Stimulated activated CD8-positive, alpha-beta memory T cell treated with anti-CD3 and anti-CD28 coated beads, Interleukin-7, amount 100 ng/mL, for 24 hours (primary cell): ENCODE data around the gene ERBIN.
"Not testable (repeated sequence)": the region's sequence is repeated elsewhere in the genome, so short reads cannot be mapped to it uniquely, and the experiment has no call there.

Source experiments
- DNase-seq: peaks from one replicate; pipeline ENCODE4 v3.0.0-alpha.2; 2020; ENCODE audit warnings: low read depth

Gene ERBIN

DNA sequence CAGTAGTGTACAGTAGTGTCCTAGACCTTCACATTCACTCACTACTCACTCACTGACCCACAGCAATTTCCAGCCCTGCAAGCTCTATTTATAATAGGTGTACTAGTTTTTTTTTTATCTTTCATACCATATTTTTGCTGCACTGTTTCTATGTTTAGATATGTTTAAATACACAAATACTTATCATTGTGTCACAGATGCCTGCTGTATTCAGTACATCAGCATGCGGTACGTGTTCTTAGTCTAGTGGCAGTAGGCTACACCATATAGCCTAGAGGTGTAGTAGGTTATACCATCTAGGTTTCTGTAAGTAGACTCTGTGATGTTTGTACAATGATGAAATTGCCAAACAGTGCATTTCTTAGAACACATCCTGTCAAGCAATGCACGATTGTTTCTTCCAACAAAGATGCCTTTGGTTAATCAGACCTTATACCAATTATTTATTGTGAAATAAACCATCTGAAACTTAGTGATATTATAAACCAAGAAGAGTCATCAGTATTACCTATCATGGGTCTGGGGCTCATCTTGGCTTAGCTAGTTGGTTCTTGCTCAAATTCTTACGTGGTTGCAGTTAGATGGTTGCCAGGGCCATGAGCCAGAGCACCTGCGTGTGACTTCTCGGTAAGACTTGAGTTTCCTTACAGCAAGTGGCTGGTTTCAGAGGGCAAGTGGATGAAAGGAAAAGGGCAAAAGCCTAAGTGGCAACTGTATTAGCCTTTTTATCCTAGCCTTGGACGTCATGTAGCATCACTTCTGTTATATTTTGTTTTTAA is 41.1 kb downstream of the ERBIN start:
- no peak for DNase-seq

DNA sequence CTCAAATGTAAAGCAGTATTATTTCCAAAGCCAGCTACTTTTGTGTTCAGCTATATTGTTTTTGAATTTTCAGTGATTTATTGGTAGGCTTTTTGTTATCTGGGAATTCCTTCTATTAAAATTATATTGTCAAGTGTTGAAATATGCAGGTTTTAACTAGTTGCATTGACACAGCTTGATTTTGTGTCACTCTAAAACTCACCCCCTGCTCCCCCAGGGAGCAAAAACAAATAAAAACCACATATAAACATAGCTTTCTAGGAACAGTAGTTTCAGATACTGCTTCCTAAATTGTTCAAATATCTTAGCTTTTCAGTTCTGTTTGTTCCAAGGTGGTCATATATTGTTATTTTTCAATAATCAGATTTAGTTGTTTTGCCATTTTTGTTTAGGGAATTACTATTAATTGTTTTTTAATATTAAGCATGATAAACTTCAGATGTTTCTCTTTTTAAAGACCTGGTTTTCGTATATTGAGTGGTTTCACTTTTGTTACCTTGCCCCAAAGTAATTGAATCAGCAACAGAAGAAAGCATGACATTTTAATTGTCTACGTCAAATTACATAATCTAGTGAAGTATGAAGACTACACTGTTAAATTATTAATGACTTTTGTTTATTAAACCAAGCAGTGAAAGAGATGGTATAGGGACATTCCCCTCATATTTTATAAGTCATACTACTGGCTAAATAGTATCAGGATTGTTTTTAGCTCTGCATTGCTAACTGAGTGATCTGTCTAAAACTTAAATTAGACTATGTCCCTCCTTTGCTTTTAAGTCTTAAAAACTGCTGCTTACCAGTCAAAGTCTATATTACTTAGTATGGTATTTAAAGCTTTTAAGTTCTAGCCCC is 43.4 kb downstream of the ERBIN start:
- DNase-seq: no peak

DNA sequence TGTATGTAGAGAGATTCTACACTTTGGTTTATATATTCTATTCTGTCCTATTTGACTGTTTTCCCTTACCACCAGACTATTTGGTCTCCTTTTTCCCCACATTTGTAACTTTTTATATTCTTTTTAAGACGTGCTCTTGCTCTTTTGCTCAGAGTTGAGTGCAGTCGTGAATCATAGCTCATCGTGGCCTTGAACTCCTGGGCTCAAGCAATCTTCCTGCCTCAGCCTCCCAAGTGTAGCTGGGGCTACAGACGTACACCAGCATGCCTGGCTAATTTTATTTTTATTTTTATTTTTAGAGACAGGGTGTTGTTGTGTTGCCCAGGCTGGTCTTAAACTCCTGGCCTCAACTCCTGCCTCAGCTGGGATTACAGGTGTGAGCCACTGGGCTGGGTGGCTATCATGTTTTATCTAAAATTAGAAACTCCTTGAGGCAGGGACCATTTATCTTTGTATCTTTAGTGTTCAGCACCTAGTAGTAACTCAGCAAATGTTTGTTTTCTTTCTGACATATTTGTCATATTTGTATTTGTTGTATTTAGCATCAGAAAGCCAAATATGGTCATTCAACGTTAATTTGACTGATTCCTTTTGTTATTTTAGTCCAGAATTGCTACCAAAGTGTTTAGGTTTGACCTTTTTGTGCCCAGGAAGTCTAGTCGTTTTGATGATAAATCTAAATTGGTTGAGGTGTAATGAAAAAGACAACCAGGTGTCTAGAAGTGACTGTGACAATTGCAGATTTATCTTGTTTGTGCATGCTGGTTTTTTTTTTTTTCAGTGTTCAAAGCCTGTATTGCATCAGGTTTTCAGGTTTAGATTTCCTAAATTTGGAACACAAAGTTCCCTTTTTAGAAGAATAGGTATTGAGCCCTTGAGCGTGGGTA is 44.3 kb downstream of the ERBIN start:
- DNase-seq: no peak

DNA sequence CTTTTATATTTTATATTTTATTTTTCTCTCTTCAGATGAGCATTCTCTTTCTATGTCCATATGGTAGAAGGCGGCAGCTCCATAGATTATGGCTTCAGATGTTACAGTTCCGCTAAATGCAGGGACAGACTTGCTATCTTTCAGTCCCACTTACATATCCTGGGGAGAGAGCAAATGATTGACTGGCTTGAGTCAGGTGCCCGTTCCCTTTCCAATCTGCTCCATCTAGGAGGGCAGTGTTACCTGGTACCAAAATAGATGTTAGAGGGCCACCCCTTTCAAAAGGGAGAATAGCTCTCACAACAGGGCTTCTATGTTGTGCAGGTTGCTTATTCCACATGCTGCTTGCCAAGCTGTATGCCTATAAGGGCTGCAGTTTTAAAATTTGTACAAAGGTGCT is 45.3 kb downstream of the ERBIN start:
- DNase-seq: no peak

DNA sequence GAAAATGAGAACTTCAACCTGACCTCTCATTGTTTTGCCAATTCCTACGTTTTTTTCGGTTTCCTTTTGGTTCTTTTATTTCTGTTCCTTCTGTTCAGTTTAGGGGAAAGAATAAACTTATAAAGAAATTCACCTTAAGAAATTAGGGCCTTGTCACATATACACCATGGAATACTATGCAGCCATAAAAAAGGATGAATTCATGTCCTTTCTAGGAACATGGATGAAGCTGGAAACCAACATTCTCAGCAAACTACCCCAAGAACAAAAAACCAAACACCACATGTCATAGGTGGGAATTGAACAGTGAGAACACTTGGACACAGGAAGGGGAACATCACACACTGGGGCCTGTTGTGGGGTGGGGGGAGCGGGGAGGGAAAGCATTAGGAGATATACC is 46.5 kb downstream of the ERBIN start:
- DNase-seq: not testable (repeated sequence)

DNA sequence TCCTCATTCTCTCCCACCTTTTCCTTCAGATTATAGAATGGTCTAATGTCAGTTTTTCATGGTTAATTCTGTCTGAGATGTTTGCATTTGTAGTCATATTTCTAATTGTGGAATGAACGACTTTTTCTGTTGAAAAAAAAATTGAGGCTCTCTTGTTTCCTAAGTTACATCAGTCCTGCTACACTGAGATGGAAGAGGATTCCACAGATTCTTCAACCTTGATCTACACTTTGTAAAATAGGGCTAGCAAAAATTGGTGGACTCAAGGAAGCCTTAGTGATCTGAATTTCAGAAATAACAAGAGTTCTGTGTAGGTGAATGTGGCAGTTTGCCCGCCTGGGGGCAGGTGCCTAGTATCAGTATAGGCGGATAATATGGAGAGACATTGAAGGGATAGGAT is 51.9 kb downstream of the ERBIN start:
- DNase-seq: no peak

DNA sequence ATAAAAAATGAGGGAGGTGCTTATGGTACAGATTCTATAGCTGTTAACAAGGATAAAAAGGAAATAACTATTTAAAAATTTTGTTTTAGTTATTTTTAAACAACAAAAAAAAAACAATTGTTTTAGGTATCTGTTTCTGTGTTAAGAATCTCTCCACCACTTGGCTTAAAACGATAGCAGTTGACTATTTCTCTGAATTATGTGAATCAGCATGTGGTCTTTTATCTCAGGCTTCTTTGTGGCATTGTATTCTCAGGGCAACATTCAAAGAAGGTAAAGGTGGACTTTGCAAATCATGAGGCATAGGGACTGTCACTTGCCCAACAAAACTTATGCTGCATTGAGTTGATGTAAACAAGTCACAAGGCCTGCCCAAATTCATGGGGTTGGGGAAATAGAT is 55.2 kb downstream of the ERBIN start:
- DNase-seq: no peak

DNA sequence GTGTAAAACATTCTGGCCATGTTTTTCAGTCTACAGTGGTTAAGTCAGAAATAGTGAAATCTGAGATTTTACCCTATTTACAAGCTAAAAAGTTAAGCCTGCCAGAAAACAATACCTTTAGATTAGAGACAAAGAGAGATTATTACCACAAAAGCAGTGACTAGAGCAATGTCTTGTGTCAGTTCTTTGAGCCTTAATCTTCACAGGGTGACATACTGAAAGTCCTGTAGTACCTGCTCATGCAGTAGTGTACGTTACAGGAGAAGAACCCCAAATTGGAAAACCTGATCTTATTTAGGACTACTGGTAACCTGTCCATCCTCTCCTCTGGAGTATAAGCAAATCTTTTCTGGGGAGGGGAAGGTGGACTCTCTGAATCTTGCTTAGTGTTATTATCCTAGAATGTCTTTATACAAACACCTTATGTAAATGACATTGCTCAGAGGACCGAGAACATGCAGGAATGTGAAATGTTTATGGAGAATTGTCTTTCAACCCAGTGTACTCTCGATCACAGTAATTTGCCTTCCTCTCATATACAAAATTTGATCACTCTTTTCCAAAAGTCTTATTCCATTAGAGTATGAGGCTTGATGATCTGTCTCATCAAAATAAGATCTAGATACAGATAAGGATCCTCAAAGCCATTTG is 55.7 kb downstream of the ERBIN start:
- DNase-seq: no peak

DNA sequence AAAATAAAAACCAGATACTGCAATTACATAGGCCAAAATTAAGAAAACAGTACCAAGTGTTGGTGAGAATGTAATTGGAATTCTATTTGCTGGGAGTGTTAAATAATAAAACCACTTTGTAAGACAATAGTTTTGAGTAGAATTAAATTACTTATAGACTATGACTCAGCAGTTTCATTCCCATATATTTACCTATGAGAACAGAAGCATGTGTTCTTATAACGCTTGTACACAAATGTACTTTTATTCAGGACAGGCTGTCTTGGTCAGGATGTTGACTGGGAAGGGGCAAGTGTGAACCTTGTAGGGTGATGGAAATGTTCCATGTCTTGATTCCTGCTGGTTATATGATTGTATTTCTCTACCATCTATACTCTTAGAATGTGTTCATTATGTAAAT is 56.3 kb downstream of the ERBIN start:
- no peak for DNase-seq

DNA sequence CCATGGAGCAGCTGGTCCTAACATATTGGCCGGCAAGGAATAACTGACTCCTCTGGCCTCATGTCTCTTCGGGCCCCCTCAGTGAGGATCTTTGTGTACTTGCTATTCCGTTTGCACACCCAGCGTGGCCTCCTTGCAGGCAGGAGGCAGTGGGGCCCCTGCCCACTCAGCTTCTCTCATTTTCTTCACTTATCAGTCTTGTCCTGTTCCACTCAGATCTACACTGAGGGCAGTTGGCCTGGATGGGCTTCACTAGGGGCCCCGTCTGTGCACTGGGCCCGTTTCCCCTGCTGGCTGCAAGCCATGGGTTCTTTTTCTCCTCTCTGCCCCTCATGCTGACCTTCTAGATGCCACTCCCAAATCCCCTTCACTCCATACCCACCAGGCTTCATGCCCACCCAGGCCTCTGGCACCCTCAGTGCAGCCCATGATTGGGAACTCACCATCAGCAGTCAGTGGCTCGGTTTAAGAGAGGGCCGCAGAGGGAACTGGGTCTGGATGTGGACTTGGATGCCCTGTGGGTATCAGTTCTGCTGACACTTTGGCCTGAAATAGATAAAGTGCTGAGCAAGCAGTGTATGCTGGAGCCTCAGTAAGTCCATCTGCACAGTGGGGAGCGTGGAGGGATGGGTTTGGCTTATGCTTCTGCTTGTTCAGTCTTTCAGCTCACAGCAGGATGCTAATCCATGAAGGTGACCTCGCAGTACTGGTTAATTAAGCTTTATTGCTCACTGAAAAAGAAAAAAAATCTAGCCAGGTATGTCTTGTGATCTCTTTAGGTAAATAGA is 57.9 kb downstream of the ERBIN start:
- DNase-seq: no peak

DNA sequence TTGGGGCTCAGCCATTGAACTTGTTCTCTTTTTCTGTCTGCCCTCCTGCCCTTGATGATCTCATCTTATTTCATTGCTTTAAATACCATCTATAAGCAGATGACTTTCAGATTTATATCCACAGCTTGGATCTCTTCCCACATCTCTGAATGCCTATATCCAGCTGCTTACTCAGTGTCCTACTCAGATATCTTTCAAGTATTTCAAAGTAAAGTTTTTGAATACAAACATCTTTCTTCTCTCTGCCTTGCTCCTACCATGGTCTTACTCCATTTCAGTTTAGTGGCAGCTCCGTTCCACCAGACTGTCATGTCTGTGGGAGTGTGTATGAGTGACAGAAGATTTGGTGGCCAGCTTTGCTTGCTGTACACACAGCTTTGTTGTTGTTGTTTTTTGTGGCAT is 59.7 kb downstream of the ERBIN start:
- no peak for DNase-seq

DNA sequence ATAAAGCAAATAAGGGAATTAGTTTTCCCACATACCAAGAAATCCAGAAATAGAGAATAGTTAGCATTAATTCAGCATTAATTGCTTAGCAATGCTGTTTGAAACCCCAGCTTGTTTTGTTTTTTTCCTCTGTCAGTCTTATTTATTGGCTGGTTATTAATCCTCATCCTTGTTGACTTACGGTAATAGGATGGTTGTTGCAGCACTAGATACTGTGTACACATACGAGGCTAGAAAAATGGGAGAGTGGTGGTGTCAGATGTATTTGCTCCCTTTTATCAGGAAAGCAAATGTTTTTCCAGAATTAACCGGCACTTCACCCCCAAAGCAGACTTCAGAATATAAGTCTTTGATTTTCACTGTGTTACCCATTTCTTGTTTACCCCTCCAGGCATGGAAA is 60.4 kb downstream of the ERBIN start:
- DNase-seq: no peak

DNA sequence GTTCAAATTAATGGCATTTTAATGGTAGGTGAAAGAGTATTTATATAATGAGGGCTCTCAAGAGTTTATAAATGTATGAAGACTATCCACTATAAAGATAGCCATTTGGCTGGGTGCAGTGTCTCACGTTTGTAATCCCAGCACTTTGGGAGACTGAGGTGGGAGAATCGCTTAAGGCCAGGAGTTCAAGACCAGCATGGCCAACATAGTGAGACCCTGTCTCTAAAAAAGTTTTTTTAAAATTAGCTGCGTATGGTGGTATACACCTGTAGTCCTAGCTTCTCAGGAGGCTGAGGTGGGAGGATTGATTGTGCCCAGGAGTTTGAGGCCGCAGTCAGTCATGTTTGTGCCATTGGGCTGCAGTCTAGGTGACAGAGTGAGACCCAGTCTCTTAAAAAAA is 61.6 kb downstream of the ERBIN start:
- DNase-seq: no peak

DNA sequence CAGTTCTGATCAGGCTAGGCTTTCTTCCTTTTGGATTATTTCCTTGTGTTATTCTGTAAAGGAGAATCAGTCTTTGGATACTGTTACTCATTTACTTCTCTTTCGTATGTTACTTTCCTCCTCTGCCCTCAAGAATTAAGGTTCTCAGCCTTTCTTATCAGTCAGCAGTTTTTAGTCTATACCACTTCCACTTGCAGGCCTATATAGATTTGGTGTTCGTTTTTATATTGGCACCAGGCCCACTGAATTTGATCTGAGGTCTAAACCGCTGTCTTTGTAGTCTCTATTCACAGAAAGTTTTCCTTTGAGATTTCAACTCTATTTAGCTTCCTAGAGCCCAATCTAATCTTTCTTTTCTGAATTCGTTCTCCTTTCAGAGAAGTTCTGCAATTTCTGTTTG is 62.8 kb downstream of the ERBIN start:
- no peak for DNase-seq

DNA sequence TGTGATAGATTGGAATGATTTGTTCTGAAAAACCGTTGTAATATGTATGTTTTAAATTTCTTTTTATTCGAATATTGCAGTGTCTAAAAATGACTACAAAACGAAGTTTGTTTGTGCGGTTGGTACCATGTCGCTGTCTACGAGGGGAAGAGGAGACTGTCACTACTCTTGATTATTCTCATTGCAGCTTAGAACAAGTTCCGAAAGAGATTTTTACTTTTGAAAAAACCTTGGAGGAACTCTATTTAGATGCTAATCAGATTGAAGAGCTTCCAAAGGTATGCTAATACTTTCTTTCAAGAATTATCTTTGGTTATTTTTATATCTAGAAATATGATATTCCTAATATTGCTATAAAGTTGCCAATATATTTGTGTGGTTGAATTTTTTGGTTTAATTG is 66.3 kb downstream of the ERBIN start:
- no peak for DNase-seq

DNA sequence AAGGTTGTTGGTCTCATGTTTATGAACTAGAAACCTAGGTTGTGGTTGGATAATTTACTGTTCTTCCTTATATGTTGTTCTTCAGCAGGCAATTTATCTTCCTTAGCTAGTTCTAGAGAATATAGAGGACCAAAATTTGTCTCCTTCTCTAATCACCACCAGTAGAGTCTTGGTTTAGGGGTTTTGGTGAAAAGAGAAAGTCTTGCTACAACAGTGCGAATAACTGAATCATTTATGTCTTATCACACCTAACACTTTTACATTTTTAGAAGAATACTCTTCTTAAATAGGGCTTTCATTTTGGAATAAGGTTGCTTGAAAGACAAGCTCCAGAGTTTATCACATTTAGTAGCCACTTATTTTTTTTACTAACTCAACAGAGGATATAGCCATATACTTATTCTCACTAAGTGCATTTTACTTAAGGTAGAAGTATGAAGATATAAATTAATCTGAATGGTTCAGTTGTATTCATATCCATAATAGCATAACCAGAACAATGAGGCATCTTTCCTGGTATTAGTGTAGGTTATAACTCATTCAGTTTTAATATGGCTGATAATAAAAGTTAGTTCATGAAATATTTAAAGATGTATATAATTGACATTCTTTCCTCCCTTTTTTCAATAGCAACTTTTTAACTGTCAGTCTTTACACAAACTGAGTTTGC is 67.9 kb downstream of the ERBIN start:
- no peak for DNase-seq

DNA sequence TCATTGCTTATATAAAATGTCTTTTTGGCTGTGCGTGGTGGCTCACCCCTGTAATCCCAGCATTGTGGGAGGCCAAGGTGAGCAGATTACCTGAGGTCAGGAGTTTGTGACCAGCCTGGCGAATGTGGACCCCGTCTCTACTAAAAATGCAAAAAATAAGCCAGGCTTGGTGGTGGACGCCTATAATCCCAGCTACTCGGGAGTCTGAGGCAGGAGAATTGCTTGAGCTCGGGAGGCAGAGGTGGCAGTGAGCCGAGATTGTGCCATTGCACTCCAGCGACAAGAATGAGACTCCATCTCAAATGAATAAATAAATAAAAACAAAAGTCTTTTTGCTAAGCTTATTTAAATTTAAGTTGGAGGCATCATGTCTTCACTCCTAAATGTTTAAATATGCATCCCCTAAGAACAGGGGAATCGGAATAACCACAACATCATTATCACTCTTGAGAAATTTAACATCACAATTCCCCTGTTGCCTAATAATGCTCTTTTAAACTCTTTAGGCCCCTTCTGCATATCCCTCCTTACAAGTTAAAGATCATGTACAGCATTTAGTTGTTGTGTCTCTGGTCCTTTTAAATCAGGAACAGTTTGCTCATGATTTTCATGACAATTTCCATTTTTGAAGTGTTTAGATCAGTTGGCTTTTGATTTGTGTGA is 72.8 kb downstream of the ERBIN start:
- DNase-seq: no peak

DNA sequence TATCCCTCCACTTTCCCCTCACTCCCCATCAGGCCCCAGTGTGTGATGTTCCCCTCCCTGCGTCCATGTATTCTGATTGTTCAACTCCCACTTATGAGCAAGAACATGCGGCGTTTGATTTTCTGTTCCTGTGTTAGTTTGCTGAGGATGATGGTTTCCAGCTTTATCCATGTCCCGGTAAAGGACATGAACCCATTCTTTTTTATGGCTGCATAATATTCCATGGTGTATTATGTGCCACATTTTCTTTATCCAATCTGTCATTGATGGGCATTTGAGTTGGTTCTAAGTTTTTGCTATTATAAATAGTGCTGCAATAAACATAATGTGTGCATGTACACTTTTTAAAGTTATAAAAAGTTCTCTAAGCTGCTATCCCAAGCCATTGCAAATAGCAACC is 75.6 kb downstream of the ERBIN start:
- DNase-seq: no peak

DNA sequence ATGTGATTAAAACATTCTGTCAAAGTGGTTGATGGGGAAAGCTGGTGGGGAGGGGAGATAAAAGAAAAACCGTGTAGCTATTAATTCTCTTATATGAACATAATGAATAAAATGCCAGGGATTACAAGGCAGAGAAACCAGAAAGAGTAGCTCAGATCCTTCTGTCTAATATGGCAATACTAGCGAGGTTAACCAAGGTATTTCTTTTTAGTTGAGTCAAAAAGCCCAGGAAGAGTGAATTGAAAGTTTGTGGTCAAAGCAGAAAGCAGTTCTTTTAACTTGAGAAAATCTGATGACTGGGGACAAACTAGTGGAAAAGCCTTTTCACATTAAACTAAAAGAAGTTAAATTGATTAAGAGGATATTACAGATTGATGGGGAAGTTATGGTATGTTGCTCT is 76.0 kb downstream of the ERBIN start:
- no peak for DNase-seq

DNA sequence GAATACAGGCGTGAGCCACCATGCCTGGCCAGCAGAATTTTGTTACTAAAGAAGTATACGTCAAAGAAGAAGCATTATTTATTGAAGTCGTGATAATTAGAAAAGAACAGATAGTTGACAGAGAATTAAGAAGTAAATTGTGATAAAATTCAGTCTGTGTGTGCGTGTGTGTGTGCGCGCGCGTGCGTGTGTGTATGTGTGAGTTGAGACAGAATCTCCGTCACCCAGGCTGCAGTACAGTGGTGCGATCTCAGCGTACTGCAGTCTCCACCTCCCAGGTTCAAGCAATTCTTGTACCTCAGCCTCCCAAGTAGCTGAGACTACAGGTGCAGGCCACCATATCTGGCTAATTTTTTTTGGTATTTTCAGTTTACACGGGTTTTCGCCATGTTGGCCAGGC is 77.8 kb downstream of the ERBIN start:
- DNase-seq: no peak
